Loucy (cell line): ENCODE measurements around the gene ITIH6.
"Not testable (repeated sequence)": the region's sequence is repeated elsewhere in the genome, so short reads cannot be mapped to it uniquely, and the experiment has no call there.

Experiments
- EZH2phosphoT487 ChIP-seq: fragments of 200-600 bp; IDR thresholded peaks from 2 replicates; pipeline ENCODE4 v1.6.1; 2018; ENCODE audit warnings: antibody characterized with exemption, mild to moderate bottlenecking, moderate library complexity, borderline replicate concordance
- TF ChIP-seq, protein P1 (sequence below): fragments of 200-600 bp; sonication (generic); conservative IDR thresholded peaks from 2 replicates; pipeline ENCODE4 v1.5.1; 2014; ENCODE audit warnings: mild to moderate bottlenecking, antibody characterized with exemption, low read length

- not testable (repeated sequence) for TF ChIP-seq EZH2phosphoT487
- TF ChIP-seq, protein P1, sequence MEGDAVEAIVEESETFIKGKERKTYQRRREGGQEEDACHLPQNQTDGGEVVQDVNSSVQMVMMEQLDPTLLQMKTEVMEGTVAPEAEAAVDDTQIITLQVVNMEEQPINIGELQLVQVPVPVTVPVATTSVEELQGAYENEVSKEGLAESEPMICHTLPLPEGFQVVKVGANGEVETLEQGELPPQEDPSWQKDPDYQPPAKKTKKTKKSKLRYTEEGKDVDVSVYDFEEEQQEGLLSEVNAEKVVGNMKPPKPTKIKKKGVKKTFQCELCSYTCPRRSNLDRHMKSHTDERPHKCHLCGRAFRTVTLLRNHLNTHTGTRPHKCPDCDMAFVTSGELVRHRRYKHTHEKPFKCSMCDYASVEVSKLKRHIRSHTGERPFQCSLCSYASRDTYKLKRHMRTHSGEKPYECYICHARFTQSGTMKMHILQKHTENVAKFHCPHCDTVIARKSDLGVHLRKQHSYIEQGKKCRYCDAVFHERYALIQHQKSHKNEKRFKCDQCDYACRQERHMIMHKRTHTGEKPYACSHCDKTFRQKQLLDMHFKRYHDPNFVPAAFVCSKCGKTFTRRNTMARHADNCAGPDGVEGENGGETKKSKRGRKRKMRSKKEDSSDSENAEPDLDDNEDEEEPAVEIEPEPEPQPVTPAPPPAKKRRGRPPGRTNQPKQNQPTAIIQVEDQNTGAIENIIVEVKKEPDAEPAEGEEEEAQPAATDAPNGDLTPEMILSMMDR: not testable (repeated sequence)
Observed at GRCh38 chrX:54789405-54789804, 8.7 kb downstream of the ITIH6 start.
